Astrocyte of the spinal cord (primary cell): ENCODE measurements around the gene DENND5B.

Source experiments
- DNase-seq: peaks from one replicate; pipeline ENCODE4 v3.0.0; 2011; ENCODE audit warnings: low read depth, low spot score
- H3K4me3 ChIP-seq: 2 replicates; pipeline ENCODE4 v1.5.1; 2011; ENCODE audit warnings: low read depth, mild to moderate bottlenecking, low read length, moderate library complexity
- in situ Hi-C: cut with HindIII; loops from 2 replicates; pipeline ENCODE4 v1.10.0; 2017; ENCODE audit warnings: low sequenced_read_pairs
- TF ChIP-seq, protein P1 (sequence below): IDR thresholded peaks from 2 replicates; pipeline ENCODE4 v1.5.1; 2012; ENCODE audit warnings: low read depth, mild to moderate bottlenecking, low read length, inconsistent platforms

The DENND5B gene

DNA sequence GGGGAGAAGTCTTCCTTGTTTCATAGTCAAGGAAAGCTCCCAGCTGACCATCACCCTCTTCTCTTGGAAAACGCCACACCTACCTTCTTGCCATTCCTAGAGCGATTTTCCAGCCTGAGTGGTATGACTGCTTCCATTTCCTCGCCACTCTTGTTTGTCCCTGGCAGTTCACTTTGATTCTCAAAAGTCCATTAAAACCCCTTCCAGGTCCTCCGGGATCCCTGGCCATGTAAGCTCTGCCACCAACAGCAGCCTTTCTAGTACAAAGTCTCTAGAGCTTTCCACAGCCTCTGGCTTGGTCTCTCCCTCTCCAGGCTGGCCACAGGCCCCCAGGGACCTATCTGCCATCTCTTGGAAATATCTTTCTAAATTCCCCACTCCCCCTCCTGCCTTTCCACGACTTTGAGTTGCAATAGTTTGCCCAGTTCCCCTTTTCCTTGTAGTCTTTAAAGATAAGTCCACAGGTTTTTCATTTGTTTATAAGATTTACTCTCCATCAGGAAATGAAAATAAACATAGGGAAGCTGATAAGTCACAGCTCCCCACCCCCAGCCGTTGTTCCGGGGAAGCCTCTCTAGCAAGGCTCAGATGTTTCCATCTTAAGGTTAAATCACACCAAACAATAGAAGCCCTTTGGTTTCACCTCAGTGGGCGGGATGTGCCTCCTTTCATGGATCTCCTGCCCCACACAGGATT, 222.1 kb downstream of the DENND5B start:
- in situ Hi-C loops = no loop called here
- H3K4me3 ChIP-seq = no peak overlapping the region
- TF ChIP-seq, protein P1, sequence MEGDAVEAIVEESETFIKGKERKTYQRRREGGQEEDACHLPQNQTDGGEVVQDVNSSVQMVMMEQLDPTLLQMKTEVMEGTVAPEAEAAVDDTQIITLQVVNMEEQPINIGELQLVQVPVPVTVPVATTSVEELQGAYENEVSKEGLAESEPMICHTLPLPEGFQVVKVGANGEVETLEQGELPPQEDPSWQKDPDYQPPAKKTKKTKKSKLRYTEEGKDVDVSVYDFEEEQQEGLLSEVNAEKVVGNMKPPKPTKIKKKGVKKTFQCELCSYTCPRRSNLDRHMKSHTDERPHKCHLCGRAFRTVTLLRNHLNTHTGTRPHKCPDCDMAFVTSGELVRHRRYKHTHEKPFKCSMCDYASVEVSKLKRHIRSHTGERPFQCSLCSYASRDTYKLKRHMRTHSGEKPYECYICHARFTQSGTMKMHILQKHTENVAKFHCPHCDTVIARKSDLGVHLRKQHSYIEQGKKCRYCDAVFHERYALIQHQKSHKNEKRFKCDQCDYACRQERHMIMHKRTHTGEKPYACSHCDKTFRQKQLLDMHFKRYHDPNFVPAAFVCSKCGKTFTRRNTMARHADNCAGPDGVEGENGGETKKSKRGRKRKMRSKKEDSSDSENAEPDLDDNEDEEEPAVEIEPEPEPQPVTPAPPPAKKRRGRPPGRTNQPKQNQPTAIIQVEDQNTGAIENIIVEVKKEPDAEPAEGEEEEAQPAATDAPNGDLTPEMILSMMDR = no peak
- no peak for DNase-seq

GRCh38 chr12:31366104-31366621, 224.8 kb downstream of the DENND5B start:
- TF ChIP-seq, protein P1 = no peak
- in situ Hi-C loops = no loop called here
- no peak for DNase-seq
- no peak overlapping the region for H3K4me3 ChIP-seq

GRCh38 chr12:31363831-31364230, 227.1 kb downstream of the DENND5B start:
- in situ Hi-C loops = no loop called here
- DNase-seq = no peak
- no peak overlapping the region for H3K4me3 ChIP-seq
- TF ChIP-seq, protein P1 = no peak

DNA sequence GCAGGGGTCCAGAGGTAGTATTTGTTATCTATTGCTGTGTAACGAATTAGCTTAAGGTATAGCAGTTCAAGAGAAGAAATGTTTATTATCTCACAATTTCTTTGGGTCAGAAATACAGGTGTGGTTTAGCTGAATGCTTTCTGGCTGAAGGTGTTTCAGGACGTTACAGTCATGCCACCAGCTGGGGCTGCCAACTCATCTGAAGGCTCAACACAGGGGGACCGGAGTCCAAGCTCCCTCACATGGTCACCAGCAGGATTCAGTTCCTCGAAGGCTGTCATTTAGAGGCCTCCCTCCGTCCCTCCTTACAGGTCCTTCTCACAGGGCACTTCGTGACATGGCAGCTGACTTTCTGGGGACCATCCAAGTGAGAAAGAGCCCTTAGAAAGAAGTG, 227.5 kb downstream of the DENND5B start:
- DNase-seq = no peak
- in situ Hi-C loops = no loop called here
- no peak overlapping the region for H3K4me3 ChIP-seq
- TF ChIP-seq, protein P1 = no peak

DNA sequence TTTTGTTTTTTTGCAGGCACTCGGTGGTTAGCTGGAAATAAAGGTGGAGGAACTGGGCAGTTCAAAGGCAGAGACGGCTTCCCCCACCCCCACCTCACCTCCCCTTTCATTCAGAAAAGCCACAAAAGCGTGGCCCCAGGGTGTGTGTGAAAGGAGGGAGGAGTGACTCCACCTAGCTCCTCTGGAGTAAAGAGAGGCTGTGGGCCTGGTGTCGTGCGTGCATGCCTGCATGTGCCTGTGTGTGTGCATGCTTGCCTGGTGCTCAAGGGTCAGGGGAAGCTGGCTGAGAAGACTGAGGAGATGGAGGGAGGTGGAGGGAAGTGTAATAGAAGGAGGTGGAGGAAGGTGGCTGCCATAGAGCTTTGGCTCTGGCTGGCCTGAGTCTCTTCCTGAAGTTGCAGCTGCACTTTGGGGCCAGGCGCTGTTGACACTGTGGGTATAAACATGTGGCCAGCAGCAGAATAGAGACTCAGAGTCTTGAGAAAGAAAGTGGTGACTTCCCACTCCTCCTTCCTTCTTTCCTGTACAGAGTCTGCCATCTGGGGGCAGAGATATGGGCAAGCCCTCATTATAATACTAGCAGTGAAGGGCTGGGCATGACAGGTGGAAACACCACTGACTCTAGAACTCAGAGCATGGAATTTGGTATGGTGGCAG, 228.0 kb downstream of the DENND5B start:
- H3K4me3 ChIP-seq = no peak overlapping the region
- in situ Hi-C loops = no loop called here
- TF ChIP-seq, protein P1 = no peak
- no peak for DNase-seq

DNA sequence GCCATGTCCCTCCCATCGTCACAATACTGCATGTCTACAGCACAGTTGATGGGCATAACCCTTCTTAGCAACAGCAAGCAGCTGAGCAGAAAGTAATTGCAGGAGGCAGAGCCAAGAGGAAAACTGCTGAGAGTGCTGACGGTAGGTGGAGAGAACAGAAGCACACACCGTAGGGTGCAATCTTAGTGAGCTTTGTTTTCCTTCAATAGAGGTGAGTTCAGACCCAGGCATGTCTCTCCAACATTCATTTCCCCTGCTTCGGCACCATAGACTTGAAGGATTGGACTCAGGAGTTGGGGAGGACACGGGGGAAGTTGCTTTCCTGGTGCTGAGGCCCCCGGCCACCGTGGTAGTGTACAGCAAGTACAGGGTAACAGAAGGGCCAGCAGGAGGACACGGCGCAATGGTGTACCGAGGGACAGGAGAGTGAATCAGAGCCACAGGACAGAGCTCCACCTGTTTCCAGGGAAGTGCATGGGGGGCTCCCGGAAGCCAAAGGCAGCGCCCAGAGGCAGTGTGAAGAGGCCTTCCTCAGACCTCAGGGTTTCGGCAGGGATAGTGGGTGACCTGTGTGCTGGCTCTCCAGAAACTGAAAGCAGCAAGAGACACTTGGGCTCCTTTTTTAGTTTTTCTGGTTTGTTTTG, 228.7 kb downstream of the DENND5B start:
- in situ Hi-C loops = no loop called here
- DNase-seq = no peak
- no peak overlapping the region for H3K4me3 ChIP-seq
- TF ChIP-seq, protein P1 = no peak
